HG03196 (cell line): ENCODE results near the gene CSRP2.

Experiments used
- ATAC-seq: cut with Tn5 transposase; IDR thresholded peaks from one replicate; pipeline ENCODE4 v1.9.1; 2021; ENCODE audit not compliant: unreplicated experiment

CSRP2 gene

DNA sequence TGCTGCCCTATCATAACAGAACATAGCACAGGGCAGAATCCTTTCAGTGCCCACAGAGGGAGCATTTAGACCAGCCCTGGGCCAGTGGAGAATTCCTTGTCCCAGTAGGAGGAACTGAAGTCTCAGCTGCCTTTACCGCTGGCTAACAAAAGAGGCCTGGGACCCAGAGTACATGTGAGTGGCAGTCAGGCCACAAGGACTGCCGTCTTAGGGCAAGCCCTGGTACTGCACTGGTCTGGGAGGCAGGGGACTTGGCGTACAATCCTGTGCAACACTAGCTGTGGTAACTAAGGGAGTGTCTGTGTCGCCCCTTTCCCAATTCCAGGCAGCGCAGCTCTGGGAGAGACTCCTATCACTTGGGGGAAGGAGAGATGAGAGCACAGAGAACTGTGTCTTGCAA, 17.0 kb upstream of the CSRP2 start:
- no peak for ATAC-seq

DNA sequence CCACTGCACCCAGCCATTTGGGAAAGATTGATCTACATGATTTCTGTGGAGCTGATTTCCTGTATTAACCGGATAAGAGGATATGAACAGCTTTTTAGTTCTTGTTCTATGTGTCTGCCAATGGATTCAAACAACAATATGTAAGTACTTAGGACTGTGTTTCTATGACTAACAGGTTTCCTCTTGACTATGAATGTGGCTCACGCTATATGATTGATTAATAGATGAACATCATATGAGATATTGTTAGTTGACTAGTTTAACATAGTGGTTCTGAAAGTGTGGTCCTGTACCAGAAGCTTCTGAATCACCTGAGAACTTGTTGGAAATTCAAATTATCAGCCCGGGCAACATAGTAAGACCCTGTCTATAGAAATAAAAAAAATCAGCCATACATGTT, 12.8 kb upstream of the CSRP2 start:
- no peak for ATAC-seq

DNA sequence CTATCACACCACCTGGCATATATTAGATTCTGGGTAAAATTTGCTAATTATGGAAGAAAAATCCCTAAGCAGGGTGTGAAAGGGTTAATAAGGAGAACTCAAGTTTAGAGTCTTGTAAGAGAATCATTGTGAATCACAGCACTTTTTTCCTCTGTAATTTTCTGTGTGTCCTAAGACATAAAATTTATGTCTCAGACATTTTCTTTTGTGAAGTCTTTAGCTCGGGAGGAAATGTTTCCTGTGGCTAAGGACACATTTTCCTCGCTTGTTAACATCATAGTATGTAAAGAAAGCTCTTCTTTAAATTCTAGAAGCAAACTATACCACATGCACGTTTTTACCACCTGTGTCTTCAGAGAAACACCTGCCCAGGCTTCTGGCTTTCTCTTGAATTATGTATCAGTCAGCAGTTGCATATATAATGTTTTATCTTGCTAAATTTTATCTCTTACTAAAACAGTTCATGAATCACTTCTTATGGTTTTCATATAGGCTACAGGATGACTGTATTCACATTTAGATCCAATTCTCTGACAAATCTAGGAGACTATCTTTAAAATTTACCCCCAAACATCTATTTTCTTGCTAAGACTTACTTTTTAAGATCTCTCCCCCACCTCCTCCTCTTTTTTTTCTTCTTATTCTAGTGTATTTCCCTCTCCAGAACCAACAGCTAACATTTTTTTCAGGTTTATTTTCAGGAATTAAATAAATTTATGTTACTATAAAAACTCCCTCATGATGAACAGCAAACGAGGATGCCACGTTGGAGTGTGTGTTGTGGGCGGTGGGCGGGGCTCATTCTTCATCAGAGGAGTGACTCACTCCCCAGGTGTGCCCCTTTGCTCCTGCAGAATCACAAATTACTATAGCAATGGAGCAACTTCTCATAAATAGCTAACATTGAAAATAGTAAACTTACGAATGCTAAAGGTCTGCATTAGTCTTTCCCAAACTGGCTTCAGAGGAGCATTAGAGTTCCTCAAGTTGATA, 11.6 kb upstream of the CSRP2 start:
- no peak for ATAC-seq

DNA sequence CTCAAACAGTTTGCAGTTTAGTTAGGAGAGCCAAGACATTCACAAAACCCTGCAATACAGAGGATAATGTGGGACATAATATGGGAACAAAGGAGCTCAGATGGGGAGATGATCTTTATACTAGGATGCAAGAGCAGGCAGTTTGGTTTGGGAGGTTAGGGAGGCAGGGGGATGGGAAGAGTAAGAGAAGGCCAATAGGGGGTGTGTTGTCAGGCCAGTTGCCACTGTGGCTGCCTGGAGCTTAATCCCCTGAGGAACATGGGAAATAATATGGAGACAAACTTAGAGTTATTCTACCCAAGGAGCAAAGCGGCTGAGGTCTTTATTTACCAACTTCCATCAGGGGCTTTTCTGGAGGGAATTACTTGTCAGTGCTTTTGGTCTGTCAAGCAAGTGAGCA, 10.0 kb upstream of the CSRP2 start:
- no peak for ATAC-seq

DNA sequence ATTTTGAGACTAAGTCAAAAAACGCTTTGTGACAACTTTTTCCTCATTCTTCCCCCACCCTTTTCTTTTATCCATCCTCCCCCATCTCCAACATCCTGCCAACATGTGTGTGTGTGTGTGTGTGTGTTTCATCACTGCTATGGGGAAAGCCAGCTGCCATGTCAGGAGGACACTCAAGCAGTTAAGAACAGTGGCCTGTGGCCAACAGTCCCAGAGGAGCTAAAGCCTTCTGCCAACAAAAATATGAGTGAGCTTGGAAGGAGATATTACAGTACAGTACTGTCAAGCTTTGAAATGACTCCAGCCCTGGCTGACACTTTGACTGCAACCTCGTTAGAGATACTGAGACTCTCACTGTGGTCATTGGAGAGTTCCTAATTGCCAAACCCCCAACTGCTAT, 5.0 kb upstream of the CSRP2 start:
- no peak for ATAC-seq

DNA sequence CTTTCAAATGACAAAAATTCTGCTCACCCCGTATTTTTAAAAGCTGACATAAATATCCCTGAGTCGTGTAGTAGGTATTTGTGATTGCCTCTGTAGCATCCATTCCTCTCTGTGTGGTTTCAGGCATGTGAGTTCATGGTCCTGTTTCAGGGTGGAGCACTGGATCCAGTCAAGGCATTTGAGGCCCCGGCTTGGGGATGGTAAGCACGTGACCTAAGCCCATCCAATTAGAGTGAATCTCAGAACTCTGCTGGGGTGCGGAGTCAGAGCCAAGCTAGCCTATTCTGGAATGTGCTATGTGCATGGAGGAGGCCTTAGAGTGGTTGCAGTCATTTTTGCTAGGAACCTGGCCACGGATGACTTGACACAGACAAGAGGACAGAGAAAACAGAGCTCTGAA, 4.3 kb upstream of the CSRP2 start:
- no peak for ATAC-seq

DNA sequence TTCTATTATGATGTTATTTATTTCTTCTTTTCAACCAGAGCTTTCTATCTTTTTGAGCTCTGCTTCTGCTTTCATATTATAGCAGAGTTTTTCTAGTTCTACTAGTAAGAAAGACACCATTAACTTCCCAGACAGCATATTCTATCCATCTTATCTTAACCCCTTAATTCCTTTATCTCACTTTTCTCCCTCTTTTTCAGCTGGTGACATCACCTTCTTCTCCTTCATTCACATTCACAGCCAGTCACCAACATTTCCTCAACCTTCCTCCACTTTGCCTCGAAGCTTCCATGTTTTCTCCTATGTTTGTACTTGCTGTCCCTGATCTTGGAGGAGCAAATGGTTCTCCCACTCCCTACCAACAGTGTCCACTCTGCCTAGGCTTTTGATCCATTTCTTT, 3.5 kb upstream of the CSRP2 start:
- no peak for ATAC-seq

DNA sequence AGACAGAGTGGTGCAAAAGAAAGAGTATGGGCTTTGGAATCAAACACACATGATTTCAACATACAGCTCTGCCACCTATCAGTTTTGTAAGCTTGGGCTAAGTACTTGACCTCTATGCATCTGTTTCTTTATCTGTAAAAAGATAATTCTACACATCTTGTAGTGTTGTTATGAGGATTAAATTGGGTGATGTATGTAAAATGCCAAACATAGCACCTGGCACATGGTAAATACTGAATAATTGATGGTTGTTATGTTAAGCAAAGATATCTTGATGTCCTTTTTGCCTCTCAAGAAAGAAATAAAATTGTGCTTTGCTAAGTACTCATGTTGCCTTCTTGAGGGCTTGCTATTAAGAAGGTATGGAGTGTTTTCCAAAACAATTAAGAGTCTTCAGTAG, 2.3 kb upstream of the CSRP2 start:
- ATAC-seq, result no peak

DNA sequence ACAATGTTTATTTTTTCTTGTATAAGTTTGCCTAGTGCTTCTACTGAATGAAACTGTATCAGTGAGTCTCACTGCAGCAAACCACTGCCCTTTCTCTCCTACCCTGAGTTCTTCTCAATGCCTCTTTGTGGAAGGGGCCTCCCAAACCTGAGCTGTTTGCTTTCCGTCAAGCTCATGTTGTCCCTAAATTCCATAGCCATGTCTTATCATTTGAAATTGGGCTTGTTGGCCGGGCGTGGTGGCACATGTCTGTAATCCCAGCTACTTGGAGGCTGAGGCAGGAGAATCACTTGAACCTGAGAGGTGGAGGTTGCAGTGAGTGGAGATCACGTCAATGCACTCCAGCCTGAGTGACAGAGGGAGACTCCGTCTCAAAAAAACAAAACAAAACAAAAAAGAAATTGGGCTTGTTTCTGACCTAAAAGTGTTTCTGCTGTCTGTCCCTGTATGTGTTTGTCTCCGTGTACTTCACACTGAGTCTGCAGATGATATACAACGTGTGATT, 1.8 kb upstream of the CSRP2 start:
- ATAC-seq, result no peak

DNA sequence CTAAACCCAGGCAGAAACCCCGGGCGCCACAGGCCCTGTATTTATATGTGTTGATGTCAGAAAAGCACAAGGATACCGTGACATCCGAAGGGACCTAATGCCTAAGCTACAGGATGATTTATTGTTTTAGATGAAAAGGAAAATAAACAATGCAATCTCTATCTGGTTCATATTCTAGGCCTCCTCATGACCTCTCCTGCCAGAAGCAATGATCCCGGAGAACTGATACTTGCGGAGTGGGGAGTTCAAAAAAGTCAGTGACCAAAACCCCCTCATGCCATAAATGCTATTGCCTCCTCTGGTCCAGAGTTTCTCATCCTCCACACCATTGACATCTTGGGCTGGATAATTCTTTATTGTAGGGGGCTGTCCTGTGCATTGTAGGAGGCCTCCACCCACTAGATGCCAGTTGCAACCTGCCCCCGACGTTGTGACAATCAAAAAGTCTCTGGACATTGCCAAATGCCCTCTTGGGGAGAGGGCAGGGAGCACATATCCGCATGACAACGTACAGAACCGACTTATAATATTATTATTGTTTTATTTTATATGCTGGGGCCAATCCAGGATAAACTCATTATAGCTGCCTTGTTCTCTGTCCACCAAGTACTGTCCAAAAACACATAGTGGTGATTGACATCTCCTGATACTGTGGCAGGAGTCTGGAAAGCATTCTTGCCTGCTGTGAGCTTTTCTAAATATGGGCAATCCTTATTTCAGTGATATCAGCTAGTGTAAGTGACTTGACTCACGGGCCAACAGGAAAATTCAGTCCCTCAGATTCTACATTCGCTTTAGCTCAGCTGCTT, 1.1 kb upstream of the CSRP2 start:
- no peak for ATAC-seq

DNA sequence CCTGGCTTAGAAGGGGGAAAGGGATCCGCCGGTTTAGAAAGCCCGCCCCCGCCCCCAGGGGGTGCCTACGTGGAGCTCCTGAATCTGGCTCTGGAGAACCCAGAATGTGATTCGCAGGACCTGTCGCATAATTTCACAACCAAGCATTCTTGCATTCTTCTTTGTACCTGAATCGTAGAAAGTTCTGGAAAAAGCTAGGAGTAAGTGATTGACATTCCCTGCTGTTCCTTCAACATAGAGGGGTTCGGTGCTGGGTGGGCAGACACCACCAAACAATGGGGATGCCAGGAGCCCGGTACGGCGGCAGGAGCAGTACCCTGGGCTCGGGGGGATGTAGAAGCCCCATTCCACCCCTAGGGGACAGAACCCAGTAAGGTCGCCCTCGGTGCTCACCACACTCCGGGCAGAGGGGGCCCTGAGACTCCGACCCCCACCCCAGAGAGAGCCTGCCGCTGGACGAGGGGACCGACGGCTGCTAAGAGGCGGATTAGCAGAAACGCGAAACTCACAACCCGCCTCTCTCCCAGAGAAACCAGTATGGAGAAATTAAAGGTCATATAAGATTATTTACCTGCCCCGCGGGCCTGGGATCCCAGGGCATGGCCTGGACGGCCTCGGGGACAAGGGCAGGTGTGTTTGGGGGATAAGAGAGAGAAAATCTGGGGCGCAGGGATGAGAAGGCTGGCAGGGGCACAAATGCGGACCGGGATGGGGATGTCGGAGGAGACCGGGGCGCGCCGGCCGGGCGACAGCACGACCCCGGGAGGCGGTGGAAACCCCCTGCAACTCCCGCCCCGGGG, 520 bp downstream of the CSRP2 start:
- ATAC-seq, result peak; percentile 37

DNA sequence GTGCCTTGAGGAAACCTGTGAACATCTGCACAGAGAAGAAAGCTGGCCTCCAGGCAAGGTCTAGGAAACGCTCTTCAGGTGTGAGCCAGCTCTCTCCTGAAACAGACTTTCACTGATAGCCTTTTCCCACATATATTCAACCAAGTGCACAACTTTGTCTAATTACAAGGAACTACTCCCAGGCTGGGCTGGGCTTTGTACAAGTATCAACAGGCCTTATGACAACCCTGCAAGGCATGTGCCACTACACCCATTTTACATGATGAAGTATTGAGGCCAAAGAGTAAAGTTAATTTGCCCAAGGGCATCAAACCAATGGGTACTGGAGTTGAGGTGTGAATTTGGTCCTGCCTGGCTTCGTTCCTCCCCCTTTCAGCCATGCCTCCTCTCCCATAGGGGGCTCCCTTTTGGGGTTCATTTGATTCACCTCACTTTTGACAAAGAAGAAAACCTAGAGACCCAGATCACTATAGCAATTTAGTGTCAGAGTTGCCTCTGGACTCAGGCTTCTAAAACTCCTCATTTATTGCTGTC, 2.1 kb downstream of the CSRP2 start:
- no peak for ATAC-seq

DNA sequence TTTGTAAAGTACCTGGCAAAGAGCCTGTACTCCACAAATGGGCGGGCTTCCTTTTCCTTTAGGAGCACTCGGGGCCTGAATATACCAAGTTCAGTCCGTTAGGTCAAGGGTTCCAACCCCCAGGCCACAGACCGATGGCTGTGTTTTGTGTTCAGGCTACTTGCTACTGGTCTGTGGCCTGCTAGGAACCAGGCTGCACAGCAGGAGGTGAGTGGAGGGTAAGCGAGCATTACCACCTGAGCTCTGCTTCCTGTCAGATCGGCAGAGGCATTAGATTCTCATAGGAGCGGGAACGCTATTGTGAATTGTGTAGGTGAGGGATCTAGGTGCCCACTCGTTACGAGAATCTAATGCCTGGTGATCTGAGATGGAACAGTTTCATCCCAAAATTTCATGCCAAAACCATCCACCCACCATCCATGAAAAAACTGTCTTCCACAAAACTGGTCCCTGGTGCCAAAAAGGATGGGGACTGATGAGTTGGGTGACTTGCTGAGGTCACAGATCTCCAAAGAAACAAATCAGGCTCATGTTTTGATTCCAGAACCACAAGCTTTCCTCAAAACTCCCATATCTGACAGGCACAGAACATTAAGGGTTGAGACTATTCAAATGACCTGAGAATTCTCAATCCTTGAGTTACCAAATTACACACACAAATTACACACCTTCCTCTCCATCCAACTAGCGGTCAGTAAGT, 4.2 kb downstream of the CSRP2 start:
- no peak for ATAC-seq

DNA sequence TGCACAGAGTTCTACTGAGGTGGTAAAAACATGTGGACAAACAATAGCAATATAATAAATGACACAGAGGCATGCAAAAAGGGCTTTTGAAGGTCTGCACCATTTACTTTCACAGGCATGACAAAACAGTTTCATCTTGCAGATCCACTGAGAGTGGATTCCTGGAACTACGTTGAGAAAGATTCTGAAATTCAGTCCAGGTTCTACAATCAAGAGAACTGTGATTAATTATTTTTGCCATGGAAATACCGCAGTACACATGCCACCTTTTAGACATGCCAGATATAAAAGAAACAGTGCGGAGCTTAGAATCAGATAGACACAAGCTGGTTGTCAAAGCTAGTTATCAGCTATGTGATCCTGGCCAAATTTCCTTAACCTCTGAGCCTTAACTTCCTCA, 4.8 kb downstream of the CSRP2 start:
- no peak for ATAC-seq

DNA sequence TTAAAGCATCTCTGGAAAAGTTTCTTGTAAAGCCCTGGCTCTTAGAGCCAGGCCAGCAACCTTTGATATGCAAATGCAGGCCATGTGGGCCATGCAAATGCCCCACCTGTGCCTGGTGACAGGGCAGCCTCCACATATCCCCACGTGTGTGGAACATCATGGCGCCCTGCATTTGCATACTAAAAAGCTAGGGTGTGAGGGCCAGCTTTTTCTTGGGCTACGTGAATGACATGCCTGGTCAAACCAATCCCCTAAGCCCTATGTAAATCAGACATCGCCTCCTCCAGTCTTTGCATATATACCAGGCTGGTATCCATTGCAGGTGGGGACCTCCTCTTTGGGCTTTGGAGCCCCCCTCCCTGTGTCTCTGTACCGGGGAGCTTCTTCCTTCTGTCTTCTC, 6.4 kb downstream of the CSRP2 start:
- ATAC-seq, result no peak

DNA sequence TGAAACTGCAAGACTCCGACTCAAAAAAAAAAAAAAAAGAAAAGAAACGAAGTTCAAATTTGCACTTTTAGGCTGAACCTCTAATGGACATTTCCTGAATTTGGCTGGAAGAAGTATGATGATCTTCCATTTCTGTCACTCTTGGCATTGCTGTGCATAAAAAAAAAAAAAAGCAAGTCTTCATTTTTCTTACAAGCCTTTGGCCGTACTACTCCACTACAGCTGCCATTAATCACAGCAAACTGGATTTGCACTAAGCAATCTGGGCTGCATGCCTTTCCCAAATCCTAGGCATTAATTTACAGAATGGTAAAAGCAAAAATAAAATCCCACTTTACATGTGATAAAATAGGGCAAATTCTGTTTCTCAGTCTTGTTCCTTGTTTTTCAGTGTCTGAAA, 7.1 kb downstream of the CSRP2 start:
- ATAC-seq, result no peak

DNA sequence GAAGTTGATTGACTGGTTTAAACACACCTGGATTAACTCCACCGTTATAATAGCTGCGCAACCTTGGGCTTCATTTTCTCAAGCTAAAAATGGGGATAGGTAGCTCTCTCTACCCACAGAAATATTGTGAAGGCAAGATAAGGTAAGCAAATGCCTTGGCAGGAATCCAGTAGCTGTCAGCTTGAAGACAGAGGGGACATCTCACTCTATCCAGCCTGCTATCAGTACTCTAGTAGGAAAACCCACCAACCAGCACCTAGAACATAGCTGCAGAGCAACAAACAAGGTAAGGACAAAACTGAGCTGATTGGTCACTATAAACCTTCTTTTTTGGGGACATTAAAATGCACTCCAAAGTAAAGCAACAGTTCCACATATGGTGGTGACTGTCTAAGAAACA, 7.7 kb downstream of the CSRP2 start:
- no peak for ATAC-seq

DNA sequence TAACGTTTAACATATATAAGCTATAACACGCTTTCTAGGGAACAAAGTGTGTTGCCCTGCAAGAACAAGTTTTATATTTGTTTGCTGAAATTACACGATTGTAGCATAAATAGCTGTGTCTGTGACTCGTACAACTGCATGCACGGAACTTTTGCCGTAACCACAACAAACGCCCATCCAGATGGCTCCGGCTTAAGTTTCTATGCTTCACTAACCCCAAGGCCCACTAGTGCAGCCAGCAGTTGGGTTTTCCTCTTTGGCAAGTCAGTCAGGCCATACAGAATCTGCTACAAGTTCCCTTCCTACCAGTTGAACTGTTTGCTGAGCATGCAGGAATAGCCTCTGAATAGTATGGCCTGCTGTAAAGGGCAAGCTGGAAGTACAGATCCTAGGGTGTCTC, 12.1 kb downstream of the CSRP2 start:
- no peak for ATAC-seq

DNA sequence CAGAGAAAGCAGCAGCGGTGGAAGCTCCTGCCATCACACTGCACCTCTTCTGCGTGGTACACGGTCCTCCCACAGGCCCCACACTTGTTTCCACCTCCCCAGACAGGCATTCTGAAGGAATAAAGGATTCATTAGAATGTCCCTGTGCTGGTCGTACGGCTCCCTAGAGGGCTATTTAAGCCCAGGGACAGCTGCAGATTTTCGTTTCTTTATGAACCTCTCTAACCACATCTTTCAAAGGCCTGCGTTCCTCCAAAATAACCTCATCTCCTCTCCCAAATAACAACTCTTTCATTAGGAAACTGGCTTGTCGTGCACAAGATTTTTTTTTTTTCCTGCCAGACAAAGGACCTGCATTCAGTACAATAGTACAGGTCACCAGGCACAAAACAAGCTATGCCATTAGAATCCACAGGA, 12.7 kb downstream of the CSRP2 start:
- no peak for ATAC-seq

DNA sequence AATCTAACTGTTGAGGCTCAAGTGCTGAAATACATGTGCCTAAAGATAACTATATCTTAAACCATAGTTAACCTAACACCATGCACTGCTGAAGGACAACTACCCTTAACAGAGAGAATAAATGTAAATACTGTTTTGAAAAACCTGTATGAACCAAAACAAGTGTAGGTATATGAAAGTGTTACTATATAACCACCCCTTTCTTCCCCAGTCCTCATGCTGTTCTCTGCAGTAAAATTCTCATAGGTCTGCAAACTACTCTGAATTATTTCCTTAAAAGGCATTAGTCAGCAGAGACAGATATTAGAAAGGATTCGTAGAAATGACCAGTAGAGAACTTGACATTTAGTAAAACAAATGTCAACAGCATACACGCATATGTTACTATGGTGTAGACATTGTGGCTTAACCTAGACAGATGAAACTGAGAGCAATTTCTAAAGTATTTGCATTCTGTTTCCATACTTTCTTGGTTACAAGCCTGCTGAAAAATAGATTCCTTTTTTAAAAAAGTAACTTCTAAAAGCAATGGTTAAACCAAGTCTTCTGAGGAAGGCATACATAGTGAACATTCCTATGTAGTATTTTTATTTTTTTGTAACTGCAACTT, 13.9 kb downstream of the CSRP2 start:
- ATAC-seq, result peak; percentile 81
